Spinal cord (tissue), 10 donors: ENCODE data around the gene IMMP2L. TPM values are rescaled to one million over a fixed set of nuclear protein-coding genes. Genes with fewer than 3 reads are reported as not detected.

Source experiments
- DNase-seq, 6 donors: peaks; one replicate each; pipeline versions ENCODE4 v3.0.0 to v3.0.0-alpha.2; 2013 to 2015; ENCODE audit warnings: low spot score in 6 of 6, low read depth in 4 of 6
- H3K27ac ChIP-seq: one replicate; pipeline ENCODE4 v1.5.1; 2013; ENCODE audit warnings: low read depth, low read length, control low read depth
- H3K27me3 ChIP-seq: one replicate; pipeline ENCODE4 v1.6.1; 2013; ENCODE audit warnings: low read length; ENCODE audit not compliant: control insufficient read depth, insufficient read depth
- H3K36me3 ChIP-seq: one replicate; pipeline ENCODE4 v1.6.1; 2013; ENCODE audit warnings: low read length; ENCODE audit not compliant: control insufficient read depth, insufficient read depth
- H3K4me1 ChIP-seq: one replicate; pipeline ENCODE4 v1.6.1; 2013; ENCODE audit warnings: low read length; ENCODE audit not compliant: control insufficient read depth, insufficient read depth
- H3K4me3 ChIP-seq: one replicate; pipeline ENCODE4 v1.5.1; 2013; ENCODE audit warnings: low read depth, low read length, control low read depth
- H3K9me3 ChIP-seq: one replicate; pipeline ENCODE4 v1.6.1; 2013; ENCODE audit warnings: low read length; ENCODE audit not compliant: control insufficient read depth, insufficient read depth
- WGBS: methylation state at CpG from one replicate; pipeline ENCODE4 v1.1.5; 2013; ENCODE audit warnings: missing lambda C conversion rate; ENCODE audit not compliant: insufficient coverage; 5-methylcytosine and 5-hydroxymethylcytosine counted together
- polyA plus RNA-seq, 2 donors: library from polyadenylated mRNA; unstranded; fragments of 120-200 nt; gene quantifications; one replicate each; pipeline ENCODE4 v1.2.1, GENCODE V29; 2013; ENCODE audit not compliant: insufficient read length in 2 of 2
- total RNA-seq, 2 donors: library from RNA; depleted of rRNA in 1 of 2; stranded (reverse); fragments of 120-200 nt in 1 of 2; fragments of >200 nt in 1 of 2; gene quantifications; one replicate each; pipeline versions ENCODE4 v1.2.3 to v1.2.4, GENCODE V29; 2013 to 2014
- donor health status: healthy.

Gene IMMP2L
- total and polyA plus RNA-seq, 4 donors, result 14.8 to 26.8 (median 17.4) TPM

DNA sequence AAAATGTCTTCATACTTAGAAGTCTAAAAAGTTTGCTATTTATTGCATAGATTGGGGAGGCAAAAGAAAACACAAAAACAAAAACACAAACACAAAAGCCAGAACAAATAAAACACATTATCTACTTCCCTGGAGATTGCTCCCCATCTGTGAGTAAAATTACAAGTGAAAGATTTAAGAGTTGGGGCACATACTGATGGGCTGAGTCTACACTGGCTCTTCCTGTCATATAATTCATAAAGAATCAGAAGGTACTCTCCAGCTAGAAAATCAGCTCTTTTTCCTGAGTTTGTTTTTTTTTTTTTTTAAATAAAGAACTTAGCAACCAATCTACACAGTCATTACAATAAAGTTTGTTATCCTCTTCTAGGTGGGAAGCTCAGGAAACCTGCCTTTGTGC lies 663.8 kb downstream of the IMMP2L start:
- no peak overlapping the region for H3K27ac ChIP-seq
- H3K27me3 ChIP-seq, result no peaks in the 10 kb centered on the region
- no peaks in the 10 kb centered on the region for H3K36me3 ChIP-seq
- H3K9me3 ChIP-seq, result no peaks in the 10 kb centered on the region
- H3K4me3 ChIP-seq, result no peak overlapping the region
- DNase-seq, result no peak
- H3K4me1 ChIP-seq, result no peaks in the 10 kb centered on the region

GRCh38 chr7:110897538-110897937 lies 664.8 kb downstream of the IMMP2L start:
- no peaks in the 10 kb centered on the region for H3K4me1 ChIP-seq
- no peak overlapping the region for H3K4me3 ChIP-seq
- no peak for DNase-seq
- no peak overlapping the region for H3K27ac ChIP-seq
- no CpG with 5 or more reads among the region's 1 CpG for WGBS
- no peaks in the 10 kb centered on the region for H3K27me3 ChIP-seq
- no peaks in the 10 kb centered on the region for H3K36me3 ChIP-seq
- no peaks in the 10 kb centered on the region for H3K9me3 ChIP-seq

DNA sequence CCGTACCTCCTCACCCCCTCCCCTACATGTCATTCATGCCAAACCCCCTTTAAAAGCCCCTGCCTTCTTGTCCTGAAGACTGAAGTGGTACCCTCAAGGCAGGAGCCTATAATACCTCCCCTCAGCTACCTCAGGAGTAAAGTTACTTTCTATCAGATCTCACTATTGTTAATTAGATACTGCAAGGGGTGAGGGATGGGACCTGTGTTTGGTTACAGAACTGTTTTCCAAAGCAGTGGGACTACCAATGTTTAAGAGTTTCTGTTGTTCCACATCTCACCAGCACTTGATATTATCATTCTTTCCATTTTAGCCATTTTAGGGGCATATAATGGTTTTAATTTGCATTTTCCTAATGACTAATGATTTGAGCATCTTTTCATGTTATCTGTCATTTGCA lies 668.2 kb downstream of the IMMP2L start:
- Histone ChIP-seq H3K4me3 (no peak overlapping the region), H3K4me1 (no peaks in the 10 kb centered on the region), H3K9me3 (no peaks in the 10 kb centered on the region), H3K36me3 (no peaks in the 10 kb centered on the region), H3K27ac (no peak overlapping the region), H3K27me3 (no peaks in the 10 kb centered on the region)
- no peak for DNase-seq
- 100% methylated on average over 1 of the region's 1 CpG for WGBS

DNA sequence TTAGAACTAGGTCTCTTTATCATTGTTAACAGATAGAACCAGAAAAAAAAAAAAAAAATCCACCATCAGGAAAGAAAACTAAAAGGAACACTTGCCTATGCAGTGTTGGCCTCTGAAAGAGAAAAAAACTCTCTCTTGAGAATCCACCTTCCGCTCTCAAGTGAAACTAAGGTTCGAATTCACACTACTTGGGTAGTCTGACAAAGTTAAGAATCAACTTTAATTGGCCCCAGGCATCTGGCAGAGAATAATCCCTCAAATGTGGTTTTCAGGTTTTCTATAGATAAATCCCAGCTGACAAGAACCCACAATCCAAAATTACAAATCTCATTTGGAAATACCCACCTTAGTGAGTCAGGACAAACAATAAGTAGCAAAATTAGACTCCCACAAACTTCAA lies 671.1 kb downstream of the IMMP2L start:
- no CpG with 5 or more reads among the region's 2 CpGs for WGBS
- H3K36me3 ChIP-seq, result no peaks in the 10 kb centered on the region
- H3K9me3 ChIP-seq, result no peaks in the 10 kb centered on the region
- H3K4me1 ChIP-seq, result no peaks in the 10 kb centered on the region
- DNase-seq, result no peak
- H3K4me3 ChIP-seq, result no peak overlapping the region
- H3K27ac ChIP-seq, result no peak overlapping the region
- no peaks in the 10 kb centered on the region for H3K27me3 ChIP-seq

DNA sequence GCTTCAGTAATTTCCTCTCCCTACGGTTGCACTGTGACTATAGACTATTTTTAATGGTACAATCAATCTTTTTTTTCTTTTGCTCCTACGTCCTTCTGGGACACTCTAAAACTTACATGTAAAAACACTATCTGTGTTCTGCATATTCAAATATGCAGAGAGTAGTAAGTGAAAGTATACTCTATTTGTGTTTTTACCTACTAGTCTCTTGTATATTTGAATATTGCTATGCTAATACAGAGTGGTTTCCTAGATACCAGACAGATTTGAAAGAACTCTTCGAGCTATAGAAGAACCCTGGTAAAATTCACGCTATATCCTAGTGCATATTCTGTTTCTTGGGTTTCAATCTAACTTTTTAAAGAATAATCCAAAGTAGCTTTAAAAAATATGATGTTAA lies 672.2 kb downstream of the IMMP2L start:
- Histone ChIP-seq H3K4me3 (no peak overlapping the region), H3K27ac (no peak overlapping the region), H3K9me3 (no peaks in the 10 kb centered on the region), H3K27me3 (no peaks in the 10 kb centered on the region), H3K36me3 (no peaks in the 10 kb centered on the region), H3K4me1 (no peaks in the 10 kb centered on the region)
- DNase-seq, result no peak
- WGBS, result no CpG with 5 or more reads among the region's 4 CpGs

DNA sequence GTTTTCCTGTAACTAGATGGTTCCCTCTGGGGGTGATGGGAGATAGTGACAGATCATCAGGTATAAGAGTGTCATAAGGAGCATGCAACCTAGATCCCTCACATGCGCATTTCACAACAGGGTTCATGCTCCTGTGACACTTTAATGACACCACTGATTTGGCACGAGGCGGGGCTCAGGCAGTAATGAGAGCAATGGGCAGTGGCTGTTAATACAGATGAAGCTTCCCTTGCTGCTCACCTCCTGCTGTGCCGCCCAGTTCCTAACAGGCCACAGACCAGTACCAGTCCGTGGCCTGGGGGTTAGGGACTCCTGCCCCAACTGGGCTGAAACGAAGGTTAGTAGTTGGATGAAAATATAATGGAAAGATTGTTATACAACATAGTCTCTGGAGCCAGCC lies 673.0 kb downstream of the IMMP2L start:
- H3K27ac ChIP-seq, result no peak overlapping the region
- WGBS, result 86% methylated on average over 4 of the region's 6 CpGs
- no peak overlapping the region for H3K4me3 ChIP-seq
- no peak for DNase-seq
- no peaks in the 10 kb centered on the region for H3K4me1 ChIP-seq
- H3K9me3 ChIP-seq, result no peaks in the 10 kb centered on the region
- no peaks in the 10 kb centered on the region for H3K36me3 ChIP-seq
- H3K27me3 ChIP-seq, result no peaks in the 10 kb centered on the region

DNA sequence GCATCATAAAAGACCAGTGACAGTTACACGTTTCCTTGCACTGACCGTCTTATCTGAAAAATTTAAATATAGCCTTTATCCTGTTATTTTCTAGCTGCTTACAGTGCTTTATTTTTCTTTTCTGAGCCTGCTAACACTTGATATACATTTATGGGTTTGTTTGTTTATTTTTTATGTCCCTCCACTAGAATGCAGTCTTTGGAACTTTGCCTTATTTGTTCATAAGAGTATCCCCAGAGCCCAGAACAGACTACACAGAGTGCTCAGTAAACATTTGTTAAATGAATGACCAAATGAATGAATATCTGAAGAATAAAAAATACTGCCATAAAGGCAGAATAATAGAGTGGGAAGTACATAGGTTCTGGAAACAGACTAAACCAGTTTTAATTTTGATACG lies 673.7 kb downstream of the IMMP2L start:
- Histone ChIP-seq H3K4me3 (no peak overlapping the region), H3K27me3 (no peaks in the 10 kb centered on the region), H3K36me3 (no peaks in the 10 kb centered on the region), H3K4me1 (no peaks in the 10 kb centered on the region), H3K27ac (no peak overlapping the region), H3K9me3 (no peaks in the 10 kb centered on the region)
- WGBS, result no CpG with 5 or more reads among the region's 3 CpGs
- no peak for DNase-seq

DNA sequence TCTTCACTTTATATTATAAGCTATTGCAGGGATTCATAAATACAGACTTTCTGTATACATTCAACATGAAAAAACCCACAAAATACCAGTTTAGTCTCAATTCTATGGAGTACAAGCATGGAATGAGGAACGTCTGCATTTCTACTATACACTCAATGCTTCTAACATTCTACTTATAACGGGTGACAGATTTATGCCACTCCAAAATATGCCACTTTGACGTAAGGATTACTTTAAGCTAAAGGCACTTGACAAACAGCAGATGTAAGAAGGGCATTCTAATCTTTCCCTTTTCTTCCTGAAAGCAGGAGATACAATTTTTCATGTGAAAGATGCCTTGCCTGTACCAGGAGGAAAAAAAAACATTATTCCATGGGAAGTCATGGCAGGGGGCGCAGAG lies 676.8 kb downstream of the IMMP2L start:
- no peaks in the 10 kb centered on the region for H3K4me1 ChIP-seq
- H3K4me3 ChIP-seq, result no peak overlapping the region
- H3K27me3 ChIP-seq, result no peaks in the 10 kb centered on the region
- H3K27ac ChIP-seq, result no peak overlapping the region
- H3K9me3 ChIP-seq, result no peaks in the 10 kb centered on the region
- H3K36me3 ChIP-seq, result no peaks in the 10 kb centered on the region
- DNase-seq, result no peak
- 40% methylated on average over 1 of the region's 4 CpGs for WGBS

DNA sequence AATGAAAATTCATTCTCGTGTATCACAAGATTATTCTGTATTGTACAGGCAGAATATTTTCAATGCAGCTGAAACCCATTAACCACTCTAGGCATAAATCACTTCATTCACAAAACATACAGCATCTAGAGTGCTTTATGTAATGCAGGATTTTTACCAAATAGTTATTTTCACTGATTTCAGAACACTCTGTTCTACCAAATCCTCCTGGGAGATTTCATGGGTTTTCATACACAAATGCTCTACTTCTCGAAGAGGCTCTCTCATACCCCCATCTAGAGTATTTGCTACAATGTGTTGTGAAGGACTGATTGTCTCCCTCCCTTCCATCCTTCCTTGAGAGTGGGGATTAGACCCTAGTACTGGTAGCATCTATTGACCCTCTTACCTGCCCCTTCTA lies 680.6 kb downstream of the IMMP2L start:
- DNase-seq, result peak in 1 of 6 donors; percentile 42
- WGBS, result no CpG with 5 or more reads among the region's 2 CpGs
- no peak overlapping the region for H3K27ac ChIP-seq

DNA sequence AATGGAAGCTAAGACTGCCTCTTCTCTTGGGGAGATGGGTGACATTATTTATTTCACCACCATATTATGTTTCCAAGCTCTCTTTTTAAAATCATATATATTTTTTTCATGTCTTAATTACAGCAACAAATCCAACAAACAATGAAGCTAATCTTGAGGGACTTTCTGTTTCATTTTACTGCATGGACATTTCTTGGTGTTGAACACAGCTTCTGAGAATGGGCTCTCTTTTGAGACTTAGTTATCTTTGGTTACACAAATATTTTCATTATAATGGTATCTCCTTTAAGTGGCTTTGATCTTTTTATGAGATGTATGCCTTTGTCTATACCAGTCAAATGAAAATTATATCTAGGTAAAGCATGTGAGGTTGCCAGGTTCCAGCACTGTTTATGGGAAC lies 681.3 kb downstream of the IMMP2L start:
- Histone ChIP-seq H3K4me3 (no peak overlapping the region), H3K9me3 (no peaks in the 10 kb centered on the region)
- no peak for DNase-seq

More for the DNA sequence above, 680.6 kb downstream of the IMMP2L start:
- H3K4me3 ChIP-seq, result no peak overlapping the region
- no peaks in the 10 kb centered on the region for H3K9me3 ChIP-seq
- no peaks in the 10 kb centered on the region for H3K36me3 ChIP-seq
- no peaks in the 10 kb centered on the region for H3K27me3 ChIP-seq
- H3K4me1 ChIP-seq, result no peaks in the 10 kb centered on the region

More for the DNA sequence above, 681.3 kb downstream of the IMMP2L start:
- Histone ChIP-seq H3K36me3 (no peaks in the 10 kb centered on the region), H3K27me3 (no peaks in the 10 kb centered on the region), H3K4me1 (no peaks in the 10 kb centered on the region), H3K27ac (no peak overlapping the region)
